Measurements from ENCODE around the gene DGKI. TPM values are rescaled to one million over a fixed set of nuclear protein-coding genes. Genes with fewer than 3 reads are reported as not detected.

DGKI gene
- total and polyA plus RNA-seq, 9 of the 15 experiments (the other 6 are each of a cell fraction or from before 2014, with no cell fraction given), result 0.11 to 0.54 (median 0.15) TPM; not detected in 5

DNA sequence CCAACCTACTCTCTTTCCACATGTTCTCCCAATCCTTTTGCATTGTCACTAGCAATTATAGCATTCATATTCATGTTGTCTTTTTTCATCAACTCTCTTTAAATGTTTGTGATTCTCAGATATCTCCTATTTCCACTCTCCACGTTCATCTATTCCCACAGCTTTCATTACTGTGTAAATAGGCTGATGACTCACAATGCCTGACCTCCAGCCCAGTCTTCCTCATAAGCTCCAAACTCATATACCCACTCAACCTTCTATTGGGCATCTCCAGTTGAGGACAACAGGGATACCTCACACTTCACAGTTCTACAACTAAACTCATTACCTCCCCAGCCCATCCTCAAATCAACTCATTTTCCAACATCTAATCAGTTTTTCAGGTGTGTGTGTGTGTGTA is 194.1 kb downstream of the DGKI start:
- intact Hi-C loops (cut with micrococcal nuclease) (no loop called here), in situ Hi-C loops (cut with MboI) (no loop called here)
- H3K4me2 ChIP-seq (ENCODE audit: insufficient read depth, low read length), result no peak overlapping the region
- H3K4me1 ChIP-seq (replicated peaks in 1 of 2; ENCODE audit: control insufficient read depth in 2 of 2, insufficient read depth in 2 of 2, low read length in 2 of 2), result no peaks in the 10 kb centered on the region
- POLR2A ChIA-PET, result no interaction called here
- H3K9me1 ChIP-seq (ENCODE audit: control insufficient read depth, insufficient read depth, low read length), result no peaks in the 10 kb centered on the region
- ATAC-seq (no peak), FAIRE-seq (no peak), DNase-seq (ENCODE audit: extremely low read depth in 1 of 4, low spot score in 3 of 4) (no peak)
- 0% methylated on average over 1 of the region's 1 CpG for WGBS (ENCODE audit: insufficient coverage, low coverage, missing lambda C conversion rate)
- no peaks in the 10 kb centered on the region for H4K20me1 ChIP-seq (replicated peaks; ENCODE audit: control insufficient read depth, insufficient read depth, low read length)
- H3K27ac ChIP-seq (ENCODE audit: extremely low read depth, low read depth, low read length), result no peak overlapping the region
- no peaks in the 10 kb centered on the region for H3K79me2 ChIP-seq (ENCODE audit: control insufficient read depth, insufficient read depth, low read length)
- H3K4me3 ChIP-seq, result no peak overlapping the region
- H3K9ac ChIP-seq (ENCODE audit: insufficient read depth in 1 of 2, low read depth in 2 of 2, low read length in 2 of 2), result no peak overlapping the region
- BruUV-seq (replicated peaks), result no TSS peak
- TF ChIP-seq GATA2 (CRISPR knock-in tag; IDR thresholded peaks at IDR 0.05) (no peak), DACH1 (IDR thresholded peaks at IDR 0.05; ENCODE audit: partially characterized antibody) (no peak), HMG20A (CRISPR knock-in tag; conservative IDR thresholded peaks at IDR 0.05) (no peak), ZNF311 (CRISPR knock-in tag; IDR thresholded peaks at IDR 0.05) (no peak), CBX3 (IDR thresholded peaks at IDR 0.05; ENCODE audit: borderline replicate concordance in 1 of 2, low read length in 2 of 2) (no peak), FOXP4 (CRISPR knock-in tag; IDR thresholded peaks at IDR 0.05; ENCODE audit: borderline replicate concordance) (no peak), KAT2B (IDR thresholded peaks at IDR 0.05; ENCODE audit: low read depth, low read length) (no peak), THRAP3 (IDR thresholded peaks at IDR 0.05; ENCODE audit: borderline replicate concordance) (no peak), ZNF12 (CRISPR knock-in tag; IDR thresholded peaks at IDR 0.05) (no peak), ARNT (IDR thresholded peaks at IDR 0.05) (no peak), SREBF1 (IDR thresholded peaks at IDR 0.05; ENCODE audit: borderline replicate concordance, low read depth, low read length) (no peak), HNRNPLL (IDR thresholded peaks at IDR 0.05; ENCODE audit: low read depth, low read length, poor library complexity, severe bottlenecking) (no peak), ARID1B (IDR thresholded peaks at IDR 0.05) (no peak), ZNF512 (tag; IDR thresholded peaks at IDR 0.05) (no peak), SP2 (IDR thresholded peaks at IDR 0.05; ENCODE audit: extremely low read depth, low read depth, low read length, poor library complexity, severe bottlenecking) (no peak)
- no peak overlapping the region for H2AFZ ChIP-seq (ENCODE audit: low read depth, low read length)
- H3K27me3 ChIP-seq (ENCODE audit: control insufficient read depth in 2 of 2, insufficient read depth in 2 of 2, low read length in 2 of 2), result peaks cover 0 to 2% of the 10 kb centered on the region in 2 experiments; a peak in 2 of 5 replicates
- CTCF ChIA-PET (ENCODE audit: low intra/inter-chr PET ratio), result interaction anchor here (0.5 to 1.3 kb wide), 2 partner anchors 245 to 459 kb away, joined by 3 to 4 read pairs; no protein-coding TSS in a partner anchor
- no peaks in the 10 kb centered on the region for H3K9me3 ChIP-seq (replicated peaks; ENCODE audit: control insufficient read depth, insufficient read depth, low read depth, low read length)
- no peaks in the 10 kb centered on the region for H3K36me3 ChIP-seq (ENCODE audit: control insufficient read depth, insufficient read depth, low read length)
